Left cardiac atrium (tissue), 4 donors: Measurements from ENCODE around the gene IFI44. TPM values are rescaled to one million over a fixed set of nuclear protein-coding genes. Genes with fewer than 3 reads are reported as not detected.

ENCODE experiments used
- ATAC-seq, 2 donors: fragments of 200-7000 bp; cut with Tn5 transposase; one replicate each; pipeline ENCODE4 v1.9.1; 2020; ENCODE audit warnings: mild to moderate bottlenecking in 2 of 2, moderate library complexity in 2 of 2
- DNase-seq: peaks from one replicate; pipeline ENCODE4 v3.0.0-alpha.2; 2020
- intact Hi-C, 2 donors: fragments of 100-400 bp; cut with DNase I; formaldehyde crosslinking; loops; one replicate each; pipeline versions ENCODE4 v1.14.1 to v1.15.1; 2022 to 2023
- long read RNA-seq: library from polyadenylated mRNA; unstranded; transcript quantifications from one replicate; pipeline ENCODE4 v2.0.0, GENCODE V29; 2021
- total RNA-seq, 2 donors: library from RNA; stranded (reverse); fragmentation: NEBNext Ultra II Directional; extraction: Animal tissue kit (Norgen Biotek cat#: 25700); gene quantifications; one replicate each; pipeline ENCODE4 v1.2.1, GENCODE V29; 2021
- donor health status: DM: no; HTN: yes; CAD: no.
- donor health status: DM: no; HTN: yes; CAD: no; lungs with severe emphysema.
- donor health status: DM: yes; HTN: yes; CAD: no.
- donor health status: Dilated cardiomyopathy.

Gene IFI44
- total RNA-seq, result 10 to 100 TPM; 13.0 to 24.3 TPM
- long read RNA-seq, partial matches to known transcripts, result 1 of 4 reads
- long read RNA-seq, other reads (novel, unspliced or antisense), result 0 of 4 reads

DNA sequence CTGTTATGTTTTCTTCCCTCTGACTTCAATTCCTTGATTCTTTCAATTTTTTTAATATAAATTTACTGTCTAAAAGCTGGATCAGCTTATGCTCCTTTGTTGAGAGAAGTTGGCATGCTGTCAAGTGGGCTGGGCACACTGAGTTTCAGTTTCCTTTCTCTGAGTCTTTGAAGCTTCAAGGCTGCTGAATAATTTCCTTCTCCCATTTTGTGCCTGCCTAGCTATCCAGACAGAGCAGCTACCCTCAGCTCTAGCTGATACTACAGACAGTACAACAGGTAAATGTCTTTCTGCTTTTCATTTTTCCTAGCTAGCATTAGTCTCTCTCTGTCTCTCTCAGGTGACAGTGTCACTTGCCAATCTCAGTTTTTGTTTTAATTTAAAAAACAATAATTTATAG, at the start of gene IFI44:
IFI44 (plus strand) TSS at position 204 of the 400 bp plus-strand sequence. CDS start 365 bp downstream, outside the sequence.
- DNase-seq (peak; percentile 91), ATAC-seq (peak; percentile 87 to 92)
- intact Hi-C loops, result no loop called here

GRCh38 chr1:78601068-78601467, 48.6 kb upstream of the IFI44 start:
- intact Hi-C loops, result no loop called here
- ATAC-seq (no peak), DNase-seq (no peak)

DNA sequence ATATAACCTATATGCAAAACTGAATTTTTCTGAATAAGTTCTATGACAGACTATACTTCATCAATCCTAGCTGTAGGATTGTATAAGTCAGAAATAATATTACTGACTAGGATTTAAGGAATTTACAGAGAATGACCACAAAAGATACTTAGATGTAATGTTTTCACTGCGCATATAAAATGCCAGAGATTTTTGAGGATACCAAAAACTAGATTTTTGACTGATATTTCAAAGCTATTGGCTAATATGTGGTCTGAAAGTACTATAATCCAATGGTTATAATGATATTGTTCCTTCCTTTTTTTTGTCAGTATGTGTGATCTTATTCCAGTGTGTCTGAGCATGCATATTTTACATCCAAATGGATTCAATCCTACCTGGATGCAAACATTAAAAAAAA, 46.4 kb upstream of the IFI44 start:
- ATAC-seq (no peak), DNase-seq (no peak)
- intact Hi-C loops, result no loop called here

- DNase-seq (no peak), ATAC-seq (no peak)
- intact Hi-C loops, result loop anchor here (5.0 kb wide), 1 partner anchor 457 kb away; no protein-coding TSS in a partner anchor
Measured at GRCh38 chr1:78604643-78605042, 45.0 kb upstream of the IFI44 start.

DNA sequence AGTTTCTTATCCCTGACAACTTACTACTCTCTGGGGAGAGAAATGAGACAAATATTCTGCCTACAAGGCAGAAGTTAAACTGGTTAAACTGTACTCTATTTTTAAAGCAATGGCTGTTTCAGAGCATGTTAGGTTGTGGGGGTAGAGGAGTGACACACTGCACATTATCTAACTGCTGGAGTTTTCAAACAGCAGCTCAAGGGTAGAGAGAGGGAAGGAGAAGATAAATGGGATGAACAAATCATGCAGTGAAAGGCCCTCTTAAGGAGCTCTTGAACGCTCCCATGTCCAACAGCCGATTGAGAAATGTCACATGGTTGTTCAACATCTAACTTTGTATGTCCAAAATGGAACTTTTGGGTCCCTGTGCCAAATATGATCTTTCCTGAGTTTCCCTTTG, 43.4 kb upstream of the IFI44 start:
- DNase-seq (no peak), ATAC-seq (peak in 1 of 2 donors; percentile 44)
- intact Hi-C loops, result loop anchor here (5.0 kb wide), 1 partner anchor 459 kb away; no protein-coding TSS in a partner anchor

GRCh38 chr1:78607334-78607927, 42.2 kb upstream of the IFI44 start:
- intact Hi-C loops, result loop anchor here (5.0 kb wide), 1 partner anchor 460 kb away; no protein-coding TSS in a partner anchor
- ATAC-seq, result no peak
- no peak for DNase-seq

DNA sequence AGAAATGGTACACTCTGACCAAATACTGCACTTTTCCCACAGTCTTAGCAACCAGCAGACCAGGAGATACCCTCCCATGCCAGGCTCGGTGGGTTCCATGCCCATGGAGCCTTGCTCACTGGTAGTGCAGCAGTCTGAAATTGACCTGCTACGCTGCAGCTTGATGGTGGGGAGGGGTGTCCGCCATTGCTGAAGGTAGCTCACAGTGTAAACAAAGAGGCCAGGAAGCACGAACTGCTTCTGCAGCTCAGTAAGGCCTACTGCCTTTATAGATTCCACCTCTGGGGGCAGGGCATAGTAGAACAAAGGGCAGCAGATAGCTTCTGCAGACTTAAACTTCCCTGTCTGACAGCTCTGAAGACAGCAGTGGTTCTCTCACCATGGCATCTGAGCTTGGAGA, 41.7 kb upstream of the IFI44 start:
- ATAC-seq, result no peak
- intact Hi-C loops, result loop anchor here (5.0 kb wide), 1 partner anchor 461 kb away; no protein-coding TSS in a partner anchor
- no peak for DNase-seq

- intact Hi-C loops, result loop anchor here (2.0 to 5.0 kb wide), 2 partner anchors 55 to 59 kb away; no protein-coding TSS in a partner anchor
- ATAC-seq (peak; percentile 86 to 90), DNase-seq (peak; percentile 66)
Measured at GRCh38 chr1:78617615-78618026, 32.0 kb upstream of the IFI44 start.

- ATAC-seq (no peak), DNase-seq (no peak)
- intact Hi-C loops, result loop anchor here in 1 of 2 donors (5.0 kb wide), 1 partner anchor 53 kb away; no protein-coding TSS in a partner anchor
Measured at GRCh38 chr1:78619032-78619431, 30.6 kb upstream of the IFI44 start.

GRCh38 chr1:78619446-78619802, 30.2 kb upstream of the IFI44 start:
- ATAC-seq, result peak; percentile 17 to 29
- intact Hi-C loops, result loop anchor here in 1 of 2 donors (5.0 kb wide), 1 partner anchor 53 kb away; no protein-coding TSS in a partner anchor
- DNase-seq, result no peak

DNA sequence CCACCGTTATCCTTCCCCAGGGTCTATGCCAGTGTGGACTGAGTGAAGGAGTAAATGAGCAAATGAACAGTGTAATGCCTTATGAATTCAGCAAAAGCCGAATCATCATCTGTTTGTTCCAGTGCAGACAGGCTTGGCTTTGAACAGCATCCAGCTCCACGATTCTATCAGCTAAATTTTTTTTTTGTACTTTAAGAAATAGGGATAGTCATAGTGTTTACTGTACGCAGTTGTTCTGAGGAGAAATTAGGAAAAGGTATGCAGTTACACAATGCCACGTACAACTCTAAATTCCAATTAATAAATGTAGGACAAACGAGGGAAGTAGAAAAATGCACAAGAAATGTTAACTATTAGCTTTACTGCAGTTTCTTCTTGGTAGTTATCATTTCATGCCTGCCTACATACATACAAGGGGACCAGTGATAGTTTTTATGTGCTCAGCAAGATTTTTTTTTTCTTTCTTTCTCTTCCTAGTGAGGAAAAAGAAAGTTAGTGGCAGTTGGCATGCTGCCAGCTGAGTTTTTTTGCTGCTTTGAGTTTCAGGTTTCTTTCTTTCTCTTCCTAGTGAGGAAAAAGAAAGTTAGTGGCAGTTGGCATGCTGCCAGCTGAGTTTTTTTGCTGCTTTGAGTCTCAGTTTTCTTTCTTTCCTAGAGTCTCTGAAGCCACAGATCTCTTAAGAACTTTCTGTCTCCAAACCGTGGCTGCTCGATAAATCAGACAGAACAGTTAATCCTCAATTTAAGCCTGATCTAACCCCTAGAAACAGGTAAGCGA, 29.6 kb upstream of the IFI44 start, which contains the start of gene IFI44L:
IFI44L (plus strand) TSS at position 646 of the 777 bp plus-strand sequence. CDS start 7,468 bp downstream, outside the sequence.
- intact Hi-C loops, result loop anchor here in 1 of 2 donors (5.0 kb wide), 1 partner anchor 52 kb away; no protein-coding TSS in a partner anchor
- ATAC-seq (peak; percentile 39 to 61), DNase-seq (peak; percentile 27)

- ATAC-seq, result no peak
- no peak for DNase-seq
- intact Hi-C loops, result no loop called here
Measured at GRCh38 chr1:78620666-78621065, 29.0 kb upstream of the IFI44 start.

DNA sequence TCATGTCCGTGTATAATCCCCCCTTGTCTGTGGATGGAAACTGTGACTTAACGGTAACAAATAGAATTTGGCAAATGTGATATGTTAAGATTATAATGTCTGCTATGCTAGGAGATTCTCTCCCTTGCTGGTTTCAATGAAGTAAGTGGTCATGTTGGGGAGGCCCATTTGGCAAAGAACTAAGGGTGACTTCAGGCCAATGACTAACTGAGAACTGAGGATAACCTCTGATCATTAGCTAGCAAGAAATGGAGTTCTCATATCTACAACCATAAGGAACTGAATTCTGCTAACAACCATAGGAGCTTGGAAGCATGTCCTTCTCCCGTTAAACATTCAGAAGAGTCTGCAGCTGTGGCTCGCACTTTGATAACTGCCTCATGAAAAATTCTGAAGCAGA, 27.1 kb upstream of the IFI44 start:
- DNase-seq (no peak), ATAC-seq (no peak)
- intact Hi-C loops, result no loop called here

DNA sequence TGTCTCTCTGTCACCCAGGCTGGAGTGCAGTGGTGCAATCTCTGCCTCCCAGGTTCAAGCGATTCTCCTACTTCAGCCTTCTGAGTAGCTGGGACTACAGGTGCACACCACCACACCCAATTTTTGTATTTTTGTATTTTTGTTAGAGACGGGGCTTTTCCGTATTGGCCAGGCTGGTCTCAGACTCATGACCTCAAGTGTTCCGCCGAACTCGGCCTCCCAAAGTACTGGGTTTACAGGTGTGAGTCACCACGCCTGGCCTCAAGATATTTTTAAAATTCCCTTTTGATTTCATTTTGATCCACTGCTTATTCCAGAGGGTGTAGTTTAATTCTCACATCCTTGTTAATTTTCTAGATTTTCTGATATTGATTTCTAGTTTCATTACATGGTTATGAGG, 25.6 kb upstream of the IFI44 start:
- DNase-seq (no peak), ATAC-seq (no peak)
- intact Hi-C loops, result no loop called here

GRCh38 chr1:78627321-78627720, 22.3 kb upstream of the IFI44 start:
- DNase-seq (no peak), ATAC-seq (no peak)
- intact Hi-C loops, result no loop called here

- no peak for DNase-seq
- no peak for ATAC-seq
- intact Hi-C loops, result no loop called here
Measured at GRCh38 chr1:78630600-78630999, 19.0 kb upstream of the IFI44 start.

GRCh38 chr1:78633209-78633608, 16.4 kb upstream of the IFI44 start:
- intact Hi-C loops, result no loop called here
- no peak for DNase-seq
- ATAC-seq, result no peak

- no peak for ATAC-seq
- intact Hi-C loops, result no loop called here
- no peak for DNase-seq
Measured at GRCh38 chr1:78640462-78640861, 9.2 kb upstream of the IFI44 start.

- intact Hi-C loops, result no loop called here
- ATAC-seq (no peak), DNase-seq (no peak)
Measured at GRCh38 chr1:78641558-78641957, 8.1 kb upstream of the IFI44 start.

GRCh38 chr1:78645723-78646122, 3.9 kb upstream of the IFI44 start:
- ATAC-seq (peak; percentile 52 to 63), DNase-seq (no peak)
- intact Hi-C loops, result no loop called here
